HG02884 (cell line): ENCODE data around the gene PGBD5.
"Not testable (repeated sequence)": the region's sequence is repeated elsewhere in the genome, so short reads cannot be mapped to it uniquely, and the experiment has no call there.

ENCODE experiments used
- ATAC-seq: cut with Tn5 transposase; IDR thresholded peaks from one replicate; pipeline ENCODE4 v1.9.1; 2021; ENCODE audit warnings: mild to moderate bottlenecking, moderate library complexity; ENCODE audit not compliant: unreplicated experiment

The PGBD5 gene

GRCh38 chr1:230426246-230427093 is at the start of gene PGBD5:
Gene PGBD5, minus strand, starts transcription at chr1:230426332. Its CDS starts 404 bp downstream, at chr1:230425928.
- peak; percentile 89 for ATAC-seq

GRCh38 chr1:230474924-230475323 is 48.8 kb upstream of the PGBD5 start:
- ATAC-seq, result not testable (repeated sequence)

- not testable (repeated sequence) for ATAC-seq
Observed at GRCh38 chr1:230470750-230471149, 44.6 kb upstream of the PGBD5 start.

GRCh38 chr1:230469271-230469670 is 43.1 kb upstream of the PGBD5 start:
- no peak for ATAC-seq

GRCh38 chr1:230465691-230466090 is 39.6 kb upstream of the PGBD5 start:
- no peak for ATAC-seq

GRCh38 chr1:230464671-230465070 is 38.5 kb upstream of the PGBD5 start:
- ATAC-seq, result no peak

GRCh38 chr1:230463760-230464159 is 37.6 kb upstream of the PGBD5 start:
- no peak for ATAC-seq

- no peak for ATAC-seq
Observed at GRCh38 chr1:230463326-230463725, 37.2 kb upstream of the PGBD5 start.

- no peak for ATAC-seq
Observed at GRCh38 chr1:230459465-230459864, 33.3 kb upstream of the PGBD5 start.

GRCh38 chr1:230458509-230458908 is 32.4 kb upstream of the PGBD5 start:
- ATAC-seq, result no peak

- ATAC-seq, result no peak
Observed at GRCh38 chr1:230456478-230456877, 30.3 kb upstream of the PGBD5 start.

- no peak for ATAC-seq
Observed at GRCh38 chr1:230455291-230455690, 29.2 kb upstream of the PGBD5 start.

- no peak for ATAC-seq
Observed at GRCh38 chr1:230453377-230453776, 27.2 kb upstream of the PGBD5 start.

- no peak for ATAC-seq
Observed at GRCh38 chr1:230441183-230442029, 15.3 kb upstream of the PGBD5 start.

- no peak for ATAC-seq
Observed at GRCh38 chr1:230435108-230435507, 9.0 kb upstream of the PGBD5 start.

GRCh38 chr1:230431527-230431926 is 5.4 kb upstream of the PGBD5 start:
- no peak for ATAC-seq

GRCh38 chr1:230430499-230430898 is 4.4 kb upstream of the PGBD5 start:
- ATAC-seq, result no peak

- no peak for ATAC-seq
Observed at GRCh38 chr1:230429067-230429735, 3.1 kb upstream of the PGBD5 start.

- no peak for ATAC-seq
Observed at GRCh38 chr1:230427981-230428380, 1.8 kb upstream of the PGBD5 start.

- ATAC-seq, result no peak
Observed at GRCh38 chr1:230427094-230427876, 1.2 kb upstream of the PGBD5 start.
